HCT116 (cell line): ENCODE data around the gene ZRANB1.

Experiments used
- CTCF ChIP-seq, 3 experiments: fragments of 200-600 bp in 1 of 3; sonication (generic) in 1 of 3; IDR thresholded peaks in 2 of 3; conservative IDR thresholded peaks in 1 of 3; 2 replicates each; pipeline ENCODE4 v1.5.1; 2012 to 2017; ENCODE audit warnings: low read depth in 2 of 3, low read length in 2 of 3, antibody characterized with exemption in 1 of 3, borderline replicate concordance in 1 of 3, control low read depth in 1 of 3, mild to moderate bottlenecking in 1 of 3, mixed read lengths in 1 of 3, mixed run types in 1 of 3, moderate library complexity in 1 of 3; ENCODE audit not compliant: insufficient read depth in 1 of 3
- EGR1 ChIP-seq: IDR thresholded peaks from 2 replicates; pipeline ENCODE4 v1.6.1; 2012; ENCODE audit warnings: low read depth
- EZH2 ChIP-seq: fragments of 200-600 bp; sonication (generic); IDR thresholded peaks from 2 replicates; pipeline ENCODE4 v1.6.1; 2017; ENCODE audit warnings: antibody characterized with exemption, mixed run types
- JUND ChIP-seq: IDR thresholded peaks from 2 replicates; pipeline ENCODE4 v1.6.1; 2012
- POLR2A ChIP-seq: IDR thresholded peaks from 2 replicates; pipeline ENCODE4 v1.7.0; 2011; ENCODE audit warnings: borderline replicate concordance; ENCODE audit not compliant: insufficient read depth, insufficient read length; ENCODE audit errors: extremely low read depth
- SP1 ChIP-seq: IDR thresholded peaks from 2 replicates; pipeline ENCODE4 v1.6.1; 2012; ENCODE audit warnings: low read depth
- ZFX ChIP-seq: fragments of 450-650 bp; IDR thresholded peaks from 2 replicates; pipeline ENCODE4 v1.6.1; 2017
- TF ChIP-seq, protein P1 (sequence below): IDR thresholded peaks from 2 replicates; pipeline ENCODE4 v1.6.1; 2012
- TF ChIP-seq, protein P2 (sequence below): IDR thresholded peaks from 2 replicates; pipeline ENCODE4 v1.6.1; 2011; ENCODE audit warnings: mild to moderate bottlenecking, low read length, moderate library complexity; ENCODE audit not compliant: insufficient replicate concordance; ENCODE audit errors: extremely low read depth

GRCh38 chr10:125017547-125018298, 75.8 kb downstream of the ZRANB1 start:
- TF ChIP-seq JUND (no peak), POLR2A (no peak), CTCF (IDR thresholded peaks at IDR 0.05 in 2 of 3, conservative IDR thresholded peaks at IDR 0.05 in 1 of 3; ENCODE audit: borderline replicate concordance in 1 of 3, insufficient read depth in 1 of 3, low read depth in 2 of 3, low read length in 2 of 3) (no peak), EGR1 (no peak), SP1 (no peak), ZFX (no peak), EZH2 (no peak)
- TF ChIP-seq, protein P1, sequence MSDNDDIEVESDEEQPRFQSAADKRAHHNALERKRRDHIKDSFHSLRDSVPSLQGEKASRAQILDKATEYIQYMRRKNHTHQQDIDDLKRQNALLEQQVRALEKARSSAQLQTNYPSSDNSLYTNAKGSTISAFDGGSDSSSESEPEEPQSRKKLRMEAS, result no peak
- TF ChIP-seq, protein P2, sequence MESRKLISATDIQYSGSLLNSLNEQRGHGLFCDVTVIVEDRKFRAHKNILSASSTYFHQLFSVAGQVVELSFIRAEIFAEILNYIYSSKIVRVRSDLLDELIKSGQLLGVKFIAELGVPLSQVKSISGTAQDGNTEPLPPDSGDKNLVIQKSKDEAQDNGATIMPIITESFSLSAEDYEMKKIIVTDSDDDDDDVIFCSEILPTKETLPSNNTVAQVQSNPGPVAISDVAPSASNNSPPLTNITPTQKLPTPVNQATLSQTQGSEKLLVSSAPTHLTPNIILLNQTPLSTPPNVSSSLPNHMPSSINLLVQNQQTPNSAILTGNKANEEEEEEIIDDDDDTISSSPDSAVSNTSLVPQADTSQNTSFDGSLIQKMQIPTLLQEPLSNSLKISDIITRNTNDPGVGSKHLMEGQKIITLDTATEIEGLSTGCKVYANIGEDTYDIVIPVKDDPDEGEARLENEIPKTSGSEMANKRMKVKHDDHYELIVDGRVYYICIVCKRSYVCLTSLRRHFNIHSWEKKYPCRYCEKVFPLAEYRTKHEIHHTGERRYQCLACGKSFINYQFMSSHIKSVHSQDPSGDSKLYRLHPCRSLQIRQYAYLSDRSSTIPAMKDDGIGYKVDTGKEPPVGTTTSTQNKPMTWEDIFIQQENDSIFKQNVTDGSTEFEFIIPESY, result no peak
